Parathyroid adenoma (tissue), 2 donors: ENCODE results near the gene CACNA1B.

ENCODE experiments used
- H2AFZ ChIP-seq: fragments of 300-600 bp; sonication (generic); one replicate; pipeline ENCODE4 v1.7.0; 2017; ENCODE audit warnings: antibody characterized with exemption, mild to moderate bottlenecking
- H3K27ac ChIP-seq: fragments of 300-600 bp; sonication (generic); one replicate; pipeline ENCODE4 v1.7.0; 2017
- H3K27me3 ChIP-seq: fragments of 300-600 bp; sonication (generic); one replicate; pipeline ENCODE4 v1.7.0; 2017; ENCODE audit warnings: low read length; ENCODE audit not compliant: control insufficient read depth, insufficient read depth
- H3K36me3 ChIP-seq: fragments of 300-600 bp; sonication (generic); one replicate; pipeline ENCODE4 v1.7.0; 2017; ENCODE audit warnings: low read length; ENCODE audit not compliant: control insufficient read depth, insufficient read depth
- H3K4me1 ChIP-seq: fragments of 300-600 bp; sonication (generic); one replicate; pipeline ENCODE4 v1.7.0; 2017; ENCODE audit warnings: control low read depth
- H3K4me2 ChIP-seq: fragments of 300-600 bp; sonication (generic); one replicate; pipeline ENCODE4 v1.7.0; 2017; ENCODE audit warnings: low read length
- H3K4me3 ChIP-seq: fragments of 300-600 bp; sonication (generic); one replicate; pipeline ENCODE4 v1.7.0; 2017; ENCODE audit warnings: low read depth, low read length
- H3K79me2 ChIP-seq: fragments of 300-600 bp; sonication (generic); one replicate; pipeline ENCODE4 v1.7.0; 2017; ENCODE audit warnings: control low read depth
- H3K9ac ChIP-seq: fragments of 300-600 bp; sonication (generic); one replicate; pipeline ENCODE4 v1.7.0; 2017; ENCODE audit warnings: mild to moderate bottlenecking
- H3K9me3 ChIP-seq: fragments of 300-600 bp; sonication (generic); one replicate; pipeline ENCODE4 v1.7.0; 2017; ENCODE audit warnings: low read length; ENCODE audit not compliant: control insufficient read depth
- CTCF ChIP-seq: fragments of 300-600 bp; sonication (generic); IDR thresholded peaks from one replicate; pipeline ENCODE4 v1.7.0; 2017; ENCODE audit warnings: antibody characterized with exemption, mild to moderate bottlenecking
- donor health status: primary hyperparathyroidism.

CACNA1B gene

GRCh38 chr9:138075496-138075895 is 197.9 kb downstream of the CACNA1B start:
- Histone ChIP-seq H3K9me3 (no peaks in the 10 kb centered on the region), H3K27ac (no peak overlapping the region), H3K4me3 (no peak overlapping the region), H3K4me2 (no peak overlapping the region), H3K4me1 (no peaks in the 10 kb centered on the region), H2AFZ (no peak overlapping the region), H3K27me3 (no peaks in the 10 kb centered on the region), H3K36me3 (no peaks in the 10 kb centered on the region), H3K9ac (no peak overlapping the region), H3K79me2 (no peaks in the 10 kb centered on the region)
- TF ChIP-seq CTCF, result no peak

GRCh38 chr9:138075961-138076649 is 198.5 kb downstream of the CACNA1B start:
- no peak overlapping the region for H3K4me3 ChIP-seq
- H3K4me1 ChIP-seq, result no peaks in the 10 kb centered on the region
- no peaks in the 10 kb centered on the region for H3K79me2 ChIP-seq
- H3K36me3 ChIP-seq, result no peaks in the 10 kb centered on the region
- H3K9me3 ChIP-seq, result no peaks in the 10 kb centered on the region
- H3K27ac ChIP-seq, result no peak overlapping the region
- no peak overlapping the region for H2AFZ ChIP-seq
- H3K9ac ChIP-seq, result no peak overlapping the region
- H3K27me3 ChIP-seq, result no peaks in the 10 kb centered on the region
- no peak overlapping the region for H3K4me2 ChIP-seq
- TF ChIP-seq CTCF, result no peak

GRCh38 chr9:138076650-138077009 is 199.0 kb downstream of the CACNA1B start:
- Histone ChIP-seq H3K4me3 (no peak overlapping the region), H3K9me3 (no peaks in the 10 kb centered on the region), H3K36me3 (no peaks in the 10 kb centered on the region), H3K4me1 (no peaks in the 10 kb centered on the region), H2AFZ (no peak overlapping the region), H3K9ac (no peak overlapping the region), H3K4me2 (no peak overlapping the region), H3K79me2 (no peaks in the 10 kb centered on the region), H3K27ac (no peak overlapping the region), H3K27me3 (no peaks in the 10 kb centered on the region)
- TF ChIP-seq CTCF, result no peak

GRCh38 chr9:138077126-138077525 is 199.5 kb downstream of the CACNA1B start:
- no peak overlapping the region for H3K27ac ChIP-seq
- H3K4me2 ChIP-seq, result no peak overlapping the region
- H3K4me1 ChIP-seq, result no peaks in the 10 kb centered on the region
- H3K79me2 ChIP-seq, result no peaks in the 10 kb centered on the region
- no peaks in the 10 kb centered on the region for H3K36me3 ChIP-seq
- no peaks in the 10 kb centered on the region for H3K27me3 ChIP-seq
- H3K4me3 ChIP-seq, result no peak overlapping the region
- TF ChIP-seq CTCF, result no peak
- H3K9me3 ChIP-seq, result no peaks in the 10 kb centered on the region
- H2AFZ ChIP-seq, result no peak overlapping the region
- H3K9ac ChIP-seq, result no peak overlapping the region

- Histone ChIP-seq H3K79me2 (no peaks in the 10 kb centered on the region), H3K9me3 (no peaks in the 10 kb centered on the region), H3K4me2 (no peak overlapping the region), H3K36me3 (no peaks in the 10 kb centered on the region), H3K4me3 (no peak overlapping the region), H2AFZ (no peak overlapping the region), H3K27ac (no peak overlapping the region), H3K4me1 (no peaks in the 10 kb centered on the region), H3K9ac (no peak overlapping the region), H3K27me3 (no peaks in the 10 kb centered on the region)
- TF ChIP-seq CTCF, result no peak
These were observed 200.4 kb downstream of the CACNA1B start for GRCh38 chr9:138077898-138078540.
